GM19372 (cell line): ENCODE measurements around the gene RORC.

Experiments used
- ATAC-seq: cut with Tn5 transposase; IDR thresholded peaks from one replicate; pipeline ENCODE4 v1.9.1; 2021; ENCODE audit warnings: mild to moderate bottlenecking, low read depth, moderate library complexity; ENCODE audit not compliant: unreplicated experiment

Gene RORC

DNA sequence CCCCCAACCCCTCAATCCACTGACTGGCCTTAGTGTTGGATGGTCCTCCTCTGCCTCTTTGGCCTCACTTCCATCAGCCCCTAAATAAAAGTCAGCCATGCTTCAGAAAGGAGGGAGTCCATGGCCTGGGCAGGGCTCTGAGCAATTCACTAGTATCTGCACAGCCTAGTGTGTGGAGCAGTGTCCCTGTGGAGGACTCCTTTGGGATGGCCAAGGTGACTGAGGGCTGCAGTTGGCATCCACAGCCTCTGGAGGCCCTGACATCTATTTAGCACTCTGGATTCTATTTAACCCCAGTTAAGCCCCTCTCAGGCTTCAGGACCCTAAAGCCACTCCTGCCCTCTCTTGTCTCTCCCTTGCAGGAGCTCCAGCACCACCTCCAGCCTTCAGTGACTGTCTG is 18.3 kb upstream of the RORC start:
- no peak for ATAC-seq

DNA sequence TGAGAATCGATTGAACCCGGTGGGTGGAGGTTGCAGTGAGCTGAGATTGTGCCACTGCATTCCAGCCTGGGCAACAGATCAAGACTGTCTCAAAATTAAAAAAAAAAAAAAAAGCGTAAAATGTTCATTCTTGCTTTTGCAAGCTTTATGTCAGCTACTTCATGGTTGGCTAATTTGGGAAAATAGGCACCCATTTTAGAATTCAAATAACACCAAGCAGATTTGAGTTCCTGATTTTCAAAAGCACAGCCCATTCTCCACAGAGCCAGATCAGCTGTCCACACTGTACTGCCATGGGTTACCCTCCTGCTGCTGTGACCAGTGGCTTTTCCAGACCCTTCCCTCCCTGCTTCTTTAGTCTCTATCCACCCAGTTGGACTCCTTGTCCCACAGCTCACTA is 17.5 kb upstream of the RORC start:
- ATAC-seq, result no peak

DNA sequence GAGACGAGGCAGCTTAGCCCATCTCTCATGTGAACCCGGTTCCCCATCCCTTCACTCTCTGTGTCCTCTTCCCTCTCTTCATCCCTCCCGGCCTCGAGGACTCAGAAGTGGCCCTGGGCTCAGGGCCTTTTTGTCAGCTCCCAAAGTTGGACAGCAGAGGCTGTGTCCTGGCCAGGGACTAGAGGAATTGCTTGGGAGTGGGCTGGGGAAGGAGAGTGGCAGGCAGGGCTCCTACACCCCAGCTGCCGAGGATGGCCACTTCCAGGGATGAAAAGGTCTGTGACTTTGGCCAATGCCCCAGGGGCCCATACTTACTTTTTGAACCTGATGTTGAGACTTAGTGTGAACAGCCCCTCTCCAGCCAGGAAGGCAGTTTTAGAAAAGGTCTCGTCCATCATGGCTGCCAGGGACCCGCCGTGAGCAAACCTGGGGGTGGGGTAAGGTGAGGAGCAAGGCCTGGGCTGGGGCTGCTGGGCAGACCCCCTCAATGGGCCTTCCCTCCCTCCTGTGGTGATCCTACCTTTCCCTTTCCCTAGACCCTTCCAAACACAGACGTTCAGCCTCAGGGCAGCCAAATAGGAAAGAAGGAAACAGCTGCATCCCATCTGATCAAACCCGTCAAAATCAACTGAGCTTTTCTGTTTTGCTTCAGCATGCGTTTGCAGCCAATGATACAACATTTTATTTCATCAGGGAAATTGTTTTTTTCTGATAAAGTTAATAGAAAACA is 16.4 kb upstream of the RORC start:
- no peak for ATAC-seq

- ATAC-seq, result no peak
Measured at GRCh38 chr1:151846686-151847237, 15.2 kb upstream of the RORC start.

- no peak for ATAC-seq
Measured at GRCh38 chr1:151846062-151846568, 14.5 kb upstream of the RORC start.

DNA sequence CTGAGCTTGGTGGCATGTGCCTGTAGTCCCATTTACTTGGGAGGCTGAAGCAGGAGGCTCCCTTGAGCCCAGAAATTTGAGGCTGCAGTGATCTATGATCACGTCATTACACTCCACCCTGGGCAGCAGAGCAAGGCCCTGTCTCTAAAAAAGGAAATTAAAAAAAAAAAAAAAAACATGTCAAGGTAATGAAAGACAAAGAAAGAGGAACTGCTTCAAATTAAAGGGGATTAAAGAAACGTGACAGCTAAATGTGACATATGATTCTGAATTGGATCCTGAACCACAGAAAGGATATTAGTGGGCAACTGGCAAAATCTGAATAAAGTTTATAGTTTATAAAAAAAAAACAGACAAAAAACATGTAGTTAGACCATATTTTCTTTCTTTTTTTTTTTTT is 11.8 kb upstream of the RORC start:
- ATAC-seq, result no peak

DNA sequence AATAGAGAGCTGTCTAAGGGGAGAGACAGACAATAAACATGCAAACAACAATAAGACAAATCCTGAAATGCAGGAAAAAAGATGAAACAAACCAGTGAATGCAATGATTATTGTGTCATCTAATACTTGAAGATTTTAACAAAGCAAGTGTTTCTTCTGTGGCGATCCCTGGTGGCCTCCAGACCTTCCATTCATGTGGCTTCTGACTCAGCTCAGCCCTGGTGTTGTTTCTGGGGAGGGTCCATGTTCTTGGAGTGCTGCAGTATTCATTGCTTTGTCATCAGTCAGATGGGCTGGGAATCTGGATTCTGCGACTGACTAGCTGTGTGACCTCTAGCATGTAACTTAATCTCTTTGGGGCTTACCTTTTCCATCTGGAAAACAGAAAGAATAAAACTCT is 9.5 kb upstream of the RORC start:
- no peak for ATAC-seq

DNA sequence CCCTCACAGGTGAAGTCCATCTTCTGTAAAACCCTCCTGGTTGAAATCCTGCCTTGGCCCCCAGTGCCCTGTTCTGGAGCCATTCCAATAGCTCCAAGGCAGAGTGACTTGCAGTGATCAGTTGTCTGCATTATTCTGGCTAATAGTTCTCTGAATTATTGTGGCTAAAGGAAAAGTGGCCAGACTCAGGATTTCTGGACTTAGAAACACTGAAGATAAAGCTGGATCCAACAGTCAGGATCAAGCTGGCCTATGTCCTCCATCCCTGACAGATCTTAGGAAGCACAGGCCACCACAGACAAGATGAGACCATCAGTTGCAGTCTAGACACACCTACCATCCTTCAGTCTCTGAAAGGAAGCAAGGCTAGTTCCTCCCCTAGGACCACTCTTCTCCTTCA is 8.8 kb upstream of the RORC start:
- ATAC-seq, result no peak

- no peak for ATAC-seq
Measured at GRCh38 chr1:151839457-151840403, 8.1 kb upstream of the RORC start, which contains the start of gene C2CD4D. TSS of gene C2CD4D (minus strand) at chr1:151839820. CDS start at chr1:151838989, 831 bp downstream.

DNA sequence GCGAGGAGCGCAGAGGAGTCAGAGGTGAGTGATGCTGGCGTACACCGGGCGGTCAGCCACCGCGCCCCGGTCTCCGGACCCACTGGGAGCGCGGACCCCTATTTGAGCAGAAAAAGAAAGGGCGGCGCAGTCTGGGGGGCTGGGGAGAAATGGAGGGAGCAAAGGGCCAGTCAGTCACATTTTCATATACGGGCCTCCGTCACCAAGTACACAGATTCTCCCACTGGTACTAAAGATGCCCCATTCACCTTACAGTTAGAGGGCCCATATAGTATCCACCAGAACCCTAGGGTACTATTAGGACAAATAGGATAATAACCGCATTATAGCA is 7.4 kb upstream of the RORC start:
- ATAC-seq, result no peak

GRCh38 chr1:151838222-151839081 is 6.8 kb upstream of the RORC start:
- no peak for ATAC-seq

DNA sequence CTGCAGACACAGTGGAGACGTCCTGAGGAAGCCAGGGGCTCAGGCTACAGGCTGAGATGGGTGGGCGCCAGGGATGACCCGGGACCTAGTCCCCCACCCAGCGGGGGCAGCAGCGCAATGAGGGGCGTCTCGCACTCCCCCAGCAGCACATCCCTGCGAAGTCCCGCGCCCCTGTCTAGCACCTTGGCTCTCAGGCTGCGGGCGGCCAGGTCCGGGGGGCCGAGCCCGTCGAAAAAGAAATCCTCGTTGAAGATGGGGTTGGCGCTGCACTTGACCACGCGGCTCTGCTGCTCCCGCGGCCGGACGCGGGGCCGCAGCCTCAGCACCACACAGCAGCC is 6.3 kb upstream of the RORC start:
- no peak for ATAC-seq

DNA sequence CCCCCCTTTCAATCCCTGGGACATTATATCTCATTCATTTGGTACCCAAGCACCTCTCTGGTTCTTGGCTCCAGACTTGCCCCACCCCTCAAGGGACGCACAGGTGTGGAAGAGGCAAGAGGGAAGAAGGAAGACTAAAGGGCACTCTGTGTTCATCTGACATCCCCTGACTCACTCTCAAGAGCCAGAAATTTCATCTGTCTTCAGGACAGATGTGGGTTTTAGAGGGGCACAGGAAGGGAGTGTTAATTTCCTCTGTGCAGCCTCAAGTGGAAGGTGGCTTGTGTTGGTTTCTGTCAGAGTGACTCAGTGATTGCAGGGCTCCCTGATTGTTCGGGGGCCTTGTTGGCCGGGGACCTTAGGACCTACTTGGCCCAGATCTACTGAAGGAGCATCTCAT is 5.6 kb upstream of the RORC start:
- no peak for ATAC-seq

DNA sequence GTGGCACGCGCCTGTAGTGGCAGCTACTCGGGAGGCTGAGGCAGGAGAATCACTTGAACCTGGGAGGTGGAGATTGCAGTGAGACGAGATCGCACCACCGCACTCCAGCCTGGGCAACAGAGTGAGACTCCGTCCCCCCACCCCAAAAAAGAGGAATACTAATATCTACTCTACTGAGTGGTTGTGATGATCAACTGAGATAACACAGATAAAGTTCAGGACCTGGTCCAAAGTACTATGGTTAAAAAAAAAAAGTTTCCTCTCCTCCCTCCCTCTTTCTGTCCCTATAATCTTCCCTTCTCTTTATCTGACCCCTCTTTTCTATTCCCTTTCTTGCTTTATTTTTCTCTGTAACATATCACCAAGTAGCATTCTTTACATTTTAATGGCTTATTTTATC is 4.0 kb upstream of the RORC start:
- ATAC-seq, result no peak

GRCh38 chr1:151834239-151834638 is 2.6 kb upstream of the RORC start:
- no peak for ATAC-seq

GRCh38 chr1:151833172-151833900 is 1.7 kb upstream of the RORC start:
- no peak for ATAC-seq

DNA sequence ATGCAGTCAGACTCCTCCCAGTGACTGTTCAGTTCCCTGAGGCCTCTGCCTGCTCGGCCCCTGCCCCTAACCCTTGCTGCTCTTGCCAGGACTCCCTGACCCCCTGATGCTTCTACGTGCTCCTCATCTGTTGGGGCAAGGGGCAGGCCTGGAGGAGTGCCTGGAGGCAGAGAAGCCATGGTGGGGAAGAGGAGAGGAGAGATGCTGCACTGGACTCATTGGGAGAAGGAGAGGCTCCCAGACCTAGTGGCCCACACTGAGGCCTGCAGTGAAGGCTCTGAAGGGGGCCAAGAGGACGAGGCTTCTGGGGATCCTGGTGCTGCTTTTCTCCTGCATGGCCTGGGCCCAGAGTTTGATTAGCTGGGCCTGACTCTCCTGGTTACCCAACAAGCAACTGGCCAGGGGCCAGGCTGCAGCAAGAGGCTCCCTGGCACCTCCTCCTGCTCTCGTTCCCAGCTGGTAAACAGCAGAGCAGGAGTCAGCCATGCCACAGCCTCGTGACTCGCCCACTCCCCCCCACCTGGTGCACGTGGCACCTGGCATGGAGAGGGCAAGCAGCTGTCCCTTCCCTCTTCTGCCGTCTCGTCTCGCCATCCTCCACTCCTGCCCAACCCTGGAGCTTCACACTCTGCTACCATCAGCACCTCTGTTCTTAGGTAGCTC is 847 bp upstream of the RORC start:
- ATAC-seq, result no peak

DNA sequence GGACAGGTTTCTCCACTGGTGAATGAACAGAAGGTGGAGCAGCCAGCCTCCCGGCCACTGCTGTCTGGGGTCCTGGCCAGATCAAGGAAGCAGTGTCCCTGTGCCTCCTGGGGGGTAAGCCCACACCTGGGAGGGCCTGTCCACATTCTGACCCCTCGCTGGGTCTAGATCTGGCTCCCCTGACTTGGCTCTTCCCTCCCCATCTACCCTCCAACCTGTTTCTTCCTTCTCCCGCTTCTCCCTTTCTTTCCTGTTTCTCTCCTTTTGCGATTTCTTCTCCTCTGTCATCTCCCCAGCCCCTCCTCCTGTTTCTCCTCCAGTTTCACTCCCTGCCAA is 378 bp downstream of the RORC start:
- no peak for ATAC-seq

- no peak for ATAC-seq
Measured at GRCh38 chr1:151830055-151830454, 1.5 kb downstream of the RORC start.
